Measurements from ENCODE around the gene CHD6.

Gene CHD6

DNA sequence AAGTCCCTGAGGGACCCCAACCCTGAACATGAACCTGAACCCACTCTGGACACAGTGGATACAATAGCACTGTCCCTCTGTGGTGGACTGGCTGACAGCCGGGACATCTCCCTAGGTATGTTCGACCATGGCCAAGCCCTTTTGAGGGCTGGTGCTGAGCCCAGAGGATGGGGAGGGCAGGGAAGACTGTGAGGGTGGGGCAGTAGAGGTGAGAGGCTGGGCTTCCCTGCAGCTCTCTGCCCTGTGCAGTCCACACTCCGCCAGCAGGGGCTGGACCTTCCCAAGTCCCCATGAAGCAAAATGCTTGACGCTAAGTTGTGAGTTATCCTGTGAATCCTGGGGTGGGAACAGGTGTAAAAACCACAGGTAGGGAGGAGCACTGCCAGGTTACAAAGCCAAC is 266.1 kb downstream of the CHD6 start:
- no peaks in the 10 kb centered on the region for H3K79me2 ChIP-seq (ENCODE audit: control insufficient read depth, insufficient read depth, low read length, unreplicated experiment)
- no peak overlapping the region for H2AFZ ChIP-seq (ENCODE audit: low read length, unreplicated experiment)
- no peaks in the 10 kb centered on the region for H3K27me3 ChIP-seq (ENCODE audit: insufficient read depth, low read length)
- H3K27ac ChIP-seq (ENCODE audit: low read depth, low read length), result no peak overlapping the region
- H3K4me1 ChIP-seq (ENCODE audit: control insufficient read depth, insufficient read depth, low read length, unreplicated experiment), result no peaks in the 10 kb centered on the region
- H3K4me3 ChIP-seq (ENCODE audit: low read depth, low read length), result no peak overlapping the region
- H3K36me3 ChIP-seq (ENCODE audit: insufficient read depth, low read length), result no peaks in the 10 kb centered on the region; the same call in 1 of the 2 replicates

All from ACC112 (cell line).